Measurements from ENCODE around the gene ARFIP1.

ARFIP1 gene

GRCh38 chr4:152903658-152904057 lies 123.9 kb downstream of the ARFIP1 start:
- no peak for DNase-seq (ENCODE audit: low read depth)
- TF ChIP-seq POLR2A (IDR thresholded peaks at IDR 0.05; ENCODE audit: extremely low read depth, insufficient read length) = no peak
- no peak for TF ChIP-seq MYC (IDR thresholded peaks at IDR 0.05; ENCODE audit: low read depth, low read length)
- TF ChIP-seq CTCF (IDR thresholded peaks at IDR 0.05; ENCODE audit: low read depth, low read length) = no peak
- TF ChIP-seq MAX (IDR thresholded peaks at IDR 0.05; ENCODE audit: low read depth, low read length) = no peak
- H3K4me3 ChIP-seq (ENCODE audit: low read depth, low read length) = no peak overlapping the region

GRCh38 chr4:152909901-152910300 lies 130.1 kb downstream of the ARFIP1 start:
- no peak overlapping the region for H3K4me3 ChIP-seq (ENCODE audit: low read depth, low read length)
- TF ChIP-seq MYC (IDR thresholded peaks at IDR 0.05; ENCODE audit: low read depth, low read length) = no peak
- TF ChIP-seq MAX (IDR thresholded peaks at IDR 0.05; ENCODE audit: low read depth, low read length) = no peak
- TF ChIP-seq CTCF (IDR thresholded peaks at IDR 0.05; ENCODE audit: low read depth, low read length) = no peak
- TF ChIP-seq POLR2A (IDR thresholded peaks at IDR 0.05; ENCODE audit: extremely low read depth, insufficient read length) = no peak
- no peak for DNase-seq (ENCODE audit: low read depth)

GRCh38 chr4:152910521-152910920 lies 130.8 kb downstream of the ARFIP1 start:
- TF ChIP-seq CTCF (IDR thresholded peaks at IDR 0.05; ENCODE audit: low read depth, low read length) (no peak), POLR2A (IDR thresholded peaks at IDR 0.05; ENCODE audit: extremely low read depth, insufficient read length) (no peak), MAX (IDR thresholded peaks at IDR 0.05; ENCODE audit: low read depth, low read length) (no peak), MYC (IDR thresholded peaks at IDR 0.05; ENCODE audit: low read depth, low read length) (no peak)
- H3K4me3 ChIP-seq (ENCODE audit: low read depth, low read length) = no peak overlapping the region
- DNase-seq (ENCODE audit: low read depth) = no peak

DNA sequence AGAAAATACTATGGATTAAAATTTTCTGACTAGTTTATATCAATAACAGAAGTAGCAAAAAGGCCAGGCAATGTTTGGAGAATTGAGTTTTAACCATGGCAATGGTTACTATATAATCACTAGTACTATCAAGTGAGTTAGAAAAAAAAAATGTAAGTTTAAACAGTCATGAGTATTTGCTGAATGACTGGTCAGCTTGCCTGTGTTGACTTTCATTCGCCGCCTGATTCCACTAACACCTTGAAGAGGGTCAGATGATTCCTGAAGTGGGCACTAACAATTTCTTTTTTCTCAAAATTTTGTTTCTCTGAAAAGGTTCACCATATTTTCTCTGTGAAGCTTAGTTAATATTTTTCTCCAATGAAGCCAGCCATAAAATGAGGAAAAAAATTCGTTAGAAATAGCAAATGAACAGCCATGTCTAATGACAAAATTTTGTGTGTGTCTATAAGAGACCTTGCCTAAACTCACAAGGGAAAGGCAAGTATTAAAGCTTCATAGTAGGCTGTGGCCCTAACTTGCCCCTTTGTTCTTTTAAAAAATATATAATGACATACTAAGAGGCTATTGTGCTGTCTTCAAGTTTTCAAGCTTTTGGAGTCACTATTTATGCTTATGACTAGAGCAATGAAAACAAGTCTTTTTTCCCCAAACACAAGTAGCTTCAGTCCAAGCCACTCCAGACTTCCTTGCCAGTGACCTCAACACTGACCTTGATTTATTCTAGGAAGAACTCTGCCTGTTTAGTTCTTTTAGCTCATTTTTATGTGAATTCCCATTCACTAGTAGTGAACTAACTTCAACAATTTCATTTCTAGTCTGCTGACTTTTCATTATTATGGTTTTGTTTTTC lies 138.0 kb downstream of the ARFIP1 start:
- no peak overlapping the region for H3K4me3 ChIP-seq (ENCODE audit: low read depth, low read length)
- TF ChIP-seq POLR2A (IDR thresholded peaks at IDR 0.05; ENCODE audit: extremely low read depth, insufficient read length) (no peak), MAX (IDR thresholded peaks at IDR 0.05; ENCODE audit: low read depth, low read length) (no peak), MYC (IDR thresholded peaks at IDR 0.05; ENCODE audit: low read depth, low read length) (no peak), CTCF (IDR thresholded peaks at IDR 0.05; ENCODE audit: low read depth, low read length) (no peak)

DNA sequence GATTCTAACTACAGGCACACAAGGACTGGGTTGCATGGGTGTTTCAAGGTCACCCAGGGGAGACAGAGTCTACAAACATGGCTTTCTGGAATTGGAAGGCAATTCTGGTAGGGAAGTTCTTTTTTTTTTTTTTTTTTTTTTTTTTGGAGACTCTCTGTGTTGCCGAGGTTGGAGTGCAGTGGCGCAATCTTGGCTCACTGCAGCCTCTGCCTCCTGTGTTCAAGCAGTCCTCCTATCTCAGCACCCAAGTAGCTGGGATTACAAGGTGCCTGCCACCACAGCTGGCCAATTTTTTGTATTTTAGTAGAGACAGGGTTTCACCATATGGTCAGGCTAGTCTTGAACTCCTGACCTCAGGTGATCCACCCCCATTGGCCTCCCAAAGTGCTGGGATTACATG lies 140.1 kb downstream of the ARFIP1 start:
- no peak for DNase-seq (ENCODE audit: low read depth)
- TF ChIP-seq POLR2A (IDR thresholded peaks at IDR 0.05; ENCODE audit: extremely low read depth, insufficient read length) = no peak
- TF ChIP-seq CTCF (IDR thresholded peaks at IDR 0.05; ENCODE audit: low read depth, low read length) = no peak
- TF ChIP-seq MAX (IDR thresholded peaks at IDR 0.05; ENCODE audit: low read depth, low read length) = no peak
- no peak for TF ChIP-seq MYC (IDR thresholded peaks at IDR 0.05; ENCODE audit: low read depth, low read length)
- H3K4me3 ChIP-seq (ENCODE audit: low read depth, low read length) = no peak overlapping the region

More for the DNA sequence above, 138.0 kb downstream of the ARFIP1 start:
- no peak for DNase-seq (ENCODE audit: low read depth)
